Measurements from ENCODE around the gene NDUFC2. TPM values are rescaled to one million over a fixed set of nuclear protein-coding genes. Genes with fewer than 3 reads are reported as not detected.
A peak's percentile ranks its signal among the peaks of the same experiment; 100 is the strongest.
"Not testable (repeated sequence)": the region's sequence is repeated elsewhere in the genome, so short reads cannot be mapped to it uniquely, and the experiment has no call there.

The NDUFC2 gene
- total and polyA plus RNA-seq, 4 donors = 55.7 to 190 (median 171) TPM

- no peak for TF ChIP-seq CTCF (IDR thresholded peaks at IDR 0.05; ENCODE audit: control extremely low read depth, extremely low read depth)
- WGBS, 2 donors = 77 to 87% methylated on average over 3 of the region's 3 CpGs
- Histone ChIP-seq H3K4me1 (ENCODE audit: control insufficient read depth in 5 of 5, insufficient read depth in 5 of 5, low read length in 5 of 5) (peaks cover 0 to 16% (median 4%) of the 10 kb centered on the region in 5 donors), H3K36me3 (ENCODE audit: control insufficient read depth in 4 of 4, insufficient read depth in 4 of 4, low read length in 4 of 4) (no peaks in the 10 kb centered on the region), H3K9ac (ENCODE audit: insufficient read depth in 1 of 2, low read length in 2 of 2) (no peak overlapping the region), H3K9me3 (ENCODE audit: control insufficient read depth in 4 of 4, insufficient read depth in 3 of 4, low read length in 3 of 4) (no peaks in the 10 kb centered on the region), H3K27me3 (ENCODE audit: control insufficient read depth in 3 of 3, insufficient read depth in 3 of 3, low read length in 2 of 3) (no peaks in the 10 kb centered on the region), H3K4me3 (no peak overlapping the region), H3K27ac (ENCODE audit: low read depth in 1 of 2, low read length in 1 of 2) (no peak overlapping the region)
- DNase-seq (no peak), ATAC-seq (ENCODE audit: insufficient read depth, low FRiP score) (no peak)
Measured at GRCh38 chr11:78085972-78086371, 6.3 kb upstream of the NDUFC2 start.

GRCh38 chr11:78084506-78084905, 4.8 kb upstream of the NDUFC2 start:
- H3K4me3 ChIP-seq; H3K36me3 ChIP-seq (ENCODE audit: control insufficient read depth in 4 of 4, insufficient read depth in 4 of 4, low read length in 4 of 4); H3K9ac ChIP-seq (ENCODE audit: insufficient read depth in 1 of 2, low read length in 2 of 2); DNase-seq; ATAC-seq (ENCODE audit: insufficient read depth, low FRiP score); H3K9me3 ChIP-seq (ENCODE audit: control insufficient read depth in 4 of 4, insufficient read depth in 3 of 4, low read length in 3 of 4); H3K27me3 ChIP-seq (ENCODE audit: control insufficient read depth in 3 of 3, insufficient read depth in 3 of 3, low read length in 2 of 3): not testable (repeated sequence)
- WGBS, 2 donors = 62 to 78% methylated on average over 8 of the region's 8 CpGs
- Histone ChIP-seq H3K27ac (ENCODE audit: low read depth in 1 of 2, low read length in 1 of 2) (peak overlapping the region in 1 of 2 donors; percentile 6), H3K4me1 (ENCODE audit: control insufficient read depth in 5 of 5, insufficient read depth in 5 of 5, low read length in 5 of 5) (peaks cover 0 to 27% (median 8%) of the 10 kb centered on the region in 5 donors)

- Histone ChIP-seq H3K9ac (ENCODE audit: insufficient read depth in 1 of 2, low read length in 2 of 2) (peak overlapping the region in 1 of 2 donors; percentile 34), H3K27me3 (ENCODE audit: control insufficient read depth in 3 of 3, insufficient read depth in 3 of 3, low read length in 2 of 3) (no peaks in the 10 kb centered on the region), H3K9me3 (ENCODE audit: control insufficient read depth in 4 of 4, insufficient read depth in 3 of 4, low read length in 3 of 4) (no peaks in the 10 kb centered on the region), H3K27ac (ENCODE audit: low read depth in 1 of 2, low read length in 1 of 2) (peak overlapping the region in 1 of 2 donors; percentile 19), H3K4me3 (no peak overlapping the region), H3K4me1 (ENCODE audit: control insufficient read depth in 5 of 5, insufficient read depth in 5 of 5, low read length in 5 of 5) (peaks cover 2 to 35% (median 9%) of the 10 kb centered on the region in 5 donors), H3K36me3 (ENCODE audit: control insufficient read depth in 4 of 4, insufficient read depth in 4 of 4, low read length in 4 of 4) (no peaks in the 10 kb centered on the region)
- peak; percentile 78 to 92 (median 88) for DNase-seq
- WGBS, 2 donors = 83% methylated on average over 4 of the region's 4 CpGs
- no peak for ATAC-seq (ENCODE audit: insufficient read depth, low FRiP score)
- no peak for TF ChIP-seq CTCF (IDR thresholded peaks at IDR 0.05; ENCODE audit: control extremely low read depth, extremely low read depth)
Measured at GRCh38 chr11:78083021-78083420, 3.4 kb upstream of the NDUFC2 start.

- no peak for ATAC-seq (ENCODE audit: insufficient read depth, low FRiP score)
- no peak overlapping the region for H3K9ac ChIP-seq (ENCODE audit: insufficient read depth in 1 of 2, low read length in 2 of 2)
- H3K27ac ChIP-seq (ENCODE audit: low read depth in 1 of 2, low read length in 1 of 2) = no peak overlapping the region
- no peak overlapping the region for H3K4me3 ChIP-seq
- H3K27me3 ChIP-seq (ENCODE audit: control insufficient read depth in 3 of 3, insufficient read depth in 3 of 3, low read length in 2 of 3) = no peaks in the 10 kb centered on the region
- WGBS, 2 donors = 69 to 88% methylated on average over 8 of the region's 8 CpGs
- no peak for DNase-seq
- H3K9me3 ChIP-seq (ENCODE audit: control insufficient read depth in 4 of 4, insufficient read depth in 3 of 4, low read length in 3 of 4) = no peaks in the 10 kb centered on the region
- peaks cover 6 to 39% (median 13%) of the 10 kb centered on the region in 5 donors for H3K4me1 ChIP-seq (ENCODE audit: control insufficient read depth in 5 of 5, insufficient read depth in 5 of 5, low read length in 5 of 5)
- H3K36me3 ChIP-seq (ENCODE audit: control insufficient read depth in 4 of 4, insufficient read depth in 4 of 4, low read length in 4 of 4) = peaks cover 0 to 6% (median 0%) of the 10 kb centered on the region in 4 donors
- no peak for TF ChIP-seq CTCF (IDR thresholded peaks at IDR 0.05; ENCODE audit: control extremely low read depth, extremely low read depth)
Measured at GRCh38 chr11:78082146-78082545, 2.5 kb upstream of the NDUFC2 start.

Measured in lung (tissue), 12 donors.